ENCODE results near the gene PRKN. TPM values are rescaled to one million over a fixed set of nuclear protein-coding genes. Genes with fewer than 3 reads are reported as not detected.

Gene PRKN
- total RNA-seq, 4 donors from 2014 or later = 5.5 to 17.9 (median 6.8) TPM

DNA sequence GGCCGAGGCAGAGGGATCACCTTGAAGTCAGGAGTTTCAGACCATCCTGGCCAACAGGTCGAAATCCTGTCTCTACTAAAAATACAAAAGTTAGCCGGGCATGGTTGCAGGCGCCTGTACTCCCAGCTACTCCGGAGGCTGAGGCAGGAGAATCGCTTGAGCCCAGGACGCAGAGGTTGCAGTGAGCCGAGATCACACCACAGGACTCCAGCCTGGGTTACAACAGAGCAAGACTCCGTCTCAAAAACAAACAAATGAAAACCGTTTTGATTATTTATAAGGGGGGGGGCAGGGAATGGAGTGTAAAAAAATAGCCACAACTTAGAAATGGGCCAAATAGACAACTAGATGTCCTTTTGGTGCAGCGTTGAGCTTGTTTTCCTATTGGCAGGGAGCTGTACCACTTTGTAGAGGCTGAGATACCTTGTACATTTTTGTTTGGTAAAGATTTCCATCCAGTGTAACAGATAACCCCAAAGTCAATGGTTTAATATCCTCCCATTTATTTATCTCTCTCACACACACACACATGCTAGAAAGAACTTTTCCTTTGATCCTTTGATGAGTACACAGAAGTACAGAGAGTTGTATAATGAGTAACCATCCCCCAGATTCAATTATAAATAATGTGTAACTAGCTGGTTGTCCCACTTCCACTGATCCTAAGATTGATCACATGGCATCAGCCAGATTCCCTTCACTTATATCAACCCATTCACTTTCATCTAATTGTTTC, 477.5 kb downstream of the PRKN start:
- DNase-seq (ENCODE audit: low spot score in 2 of 2) = no peak
- H3K4me1 ChIP-seq = no peaks in the 10 kb centered on the region
- no peak overlapping the region for H3K4me3 ChIP-seq
- no peaks in the 10 kb centered on the region for H3K9me3 ChIP-seq
- H3K36me3 ChIP-seq = peaks cover 0 to 4% (median 0%) of the 10 kb centered on the region in 3 donors
- 84 to 89% methylated on average over 11 of the region's 11 CpGs for WGBS, 2 donors
- H3K27ac ChIP-seq = no peak overlapping the region
- no peak for TF ChIP-seq EP300 (IDR thresholded peaks at IDR 0.05)
- TF ChIP-seq POLR2A (IDR thresholded peaks at IDR 0.05) = no peak
- TF ChIP-seq, protein P1, sequence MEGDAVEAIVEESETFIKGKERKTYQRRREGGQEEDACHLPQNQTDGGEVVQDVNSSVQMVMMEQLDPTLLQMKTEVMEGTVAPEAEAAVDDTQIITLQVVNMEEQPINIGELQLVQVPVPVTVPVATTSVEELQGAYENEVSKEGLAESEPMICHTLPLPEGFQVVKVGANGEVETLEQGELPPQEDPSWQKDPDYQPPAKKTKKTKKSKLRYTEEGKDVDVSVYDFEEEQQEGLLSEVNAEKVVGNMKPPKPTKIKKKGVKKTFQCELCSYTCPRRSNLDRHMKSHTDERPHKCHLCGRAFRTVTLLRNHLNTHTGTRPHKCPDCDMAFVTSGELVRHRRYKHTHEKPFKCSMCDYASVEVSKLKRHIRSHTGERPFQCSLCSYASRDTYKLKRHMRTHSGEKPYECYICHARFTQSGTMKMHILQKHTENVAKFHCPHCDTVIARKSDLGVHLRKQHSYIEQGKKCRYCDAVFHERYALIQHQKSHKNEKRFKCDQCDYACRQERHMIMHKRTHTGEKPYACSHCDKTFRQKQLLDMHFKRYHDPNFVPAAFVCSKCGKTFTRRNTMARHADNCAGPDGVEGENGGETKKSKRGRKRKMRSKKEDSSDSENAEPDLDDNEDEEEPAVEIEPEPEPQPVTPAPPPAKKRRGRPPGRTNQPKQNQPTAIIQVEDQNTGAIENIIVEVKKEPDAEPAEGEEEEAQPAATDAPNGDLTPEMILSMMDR (IDR thresholded peaks at IDR 0.05) = no peak
- H3K27me3 ChIP-seq = no peaks in the 10 kb centered on the region

DNA sequence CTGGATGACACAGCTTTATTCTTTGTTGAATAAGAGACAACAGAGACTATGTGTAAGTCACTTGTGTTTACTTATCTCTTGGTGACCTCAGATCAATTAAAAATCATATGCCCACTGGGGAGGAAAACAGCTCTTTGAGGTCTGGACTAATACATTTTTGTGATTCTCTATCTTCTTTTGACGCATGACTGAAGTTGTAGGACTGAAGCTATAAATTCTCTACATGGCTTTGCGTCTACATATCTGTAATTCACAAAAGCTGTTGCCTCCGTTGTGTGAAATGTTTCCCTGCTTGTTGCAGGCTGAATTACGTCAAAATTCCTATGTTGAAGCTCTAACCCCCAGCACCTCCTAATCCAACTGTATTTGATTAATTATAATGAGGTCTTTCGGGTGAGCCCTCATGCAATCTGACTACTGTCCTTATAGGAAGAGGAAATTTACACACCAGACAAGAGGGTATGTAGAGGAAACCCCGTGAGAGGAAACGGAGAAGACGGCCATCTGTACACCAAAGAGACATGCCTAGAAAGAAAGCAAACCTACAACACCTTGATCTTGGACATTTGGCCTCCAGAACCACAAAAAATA, 481.6 kb downstream of the PRKN start:
- no peaks in the 10 kb centered on the region for H3K4me1 ChIP-seq
- no peak for TF ChIP-seq EP300 (IDR thresholded peaks at IDR 0.05)
- TF ChIP-seq POLR2A (IDR thresholded peaks at IDR 0.05) = no peak
- TF ChIP-seq, protein P1 (IDR thresholded peaks at IDR 0.05) = no peak
- H3K27me3 ChIP-seq = no peaks in the 10 kb centered on the region
- no peak for DNase-seq (ENCODE audit: low spot score in 2 of 2)
- no peak overlapping the region for H3K4me3 ChIP-seq
- H3K36me3 ChIP-seq = peaks cover 0 to 4% (median 0%) of the 10 kb centered on the region in 3 donors
- WGBS, 2 donors = 73 to 87% methylated on average over 8 of the region's 8 CpGs
- H3K9me3 ChIP-seq = no peaks in the 10 kb centered on the region
- H3K27ac ChIP-seq = no peak overlapping the region

DNA sequence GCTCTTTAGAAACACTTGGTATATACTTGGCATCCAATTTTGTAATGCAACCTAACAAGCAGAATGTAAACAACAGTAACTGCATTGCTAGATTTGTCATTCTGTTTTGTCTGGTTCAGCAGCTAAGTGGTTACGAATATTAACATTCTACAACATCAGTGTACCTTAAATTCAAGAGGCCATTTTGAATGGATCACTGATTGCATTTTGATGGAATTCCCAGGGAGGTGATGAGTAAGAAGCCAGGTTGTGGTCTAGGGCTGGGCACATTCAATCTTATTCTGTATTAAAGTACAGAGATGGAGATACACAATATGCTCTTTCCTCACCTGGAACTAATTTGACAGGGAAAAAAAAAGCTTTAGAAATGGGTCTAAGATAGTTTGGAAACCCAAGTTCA, 483.5 kb downstream of the PRKN start:
- 95 to 100% methylated on average over 1 of the region's 1 CpG for WGBS, 2 donors
- Histone ChIP-seq H3K9me3 (no peaks in the 10 kb centered on the region), H3K4me3 (no peak overlapping the region), H3K27me3 (no peaks in the 10 kb centered on the region), H3K36me3 (no peaks in the 10 kb centered on the region), H3K4me1 (no peaks in the 10 kb centered on the region), H3K27ac (no peak overlapping the region)
- TF ChIP-seq, protein P1 (IDR thresholded peaks at IDR 0.05) = no peak
- no peak for TF ChIP-seq EP300 (IDR thresholded peaks at IDR 0.05)
- no peak for TF ChIP-seq POLR2A (IDR thresholded peaks at IDR 0.05)
- DNase-seq (ENCODE audit: low spot score in 2 of 2) = no peak

DNA sequence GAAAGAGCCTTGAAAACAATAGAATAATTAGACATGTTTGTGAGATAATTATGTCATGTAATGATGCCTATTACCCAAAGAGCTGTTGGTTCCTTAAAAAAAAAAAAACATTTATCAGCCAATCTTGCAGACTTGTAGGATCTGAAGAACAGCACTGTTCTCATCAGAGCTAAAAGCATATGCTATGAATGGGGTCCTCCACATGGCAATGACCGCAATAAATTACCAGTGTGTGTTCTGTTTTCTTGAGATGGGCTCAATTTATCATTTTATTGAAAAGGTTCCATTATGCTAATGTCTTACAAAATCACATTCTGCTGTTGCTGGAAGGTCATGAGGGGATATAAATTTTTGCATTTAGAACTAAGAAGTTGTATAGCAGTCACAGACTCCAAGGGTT, 484.7 kb downstream of the PRKN start:
- Histone ChIP-seq H3K27me3 (no peaks in the 10 kb centered on the region), H3K27ac (no peak overlapping the region), H3K4me1 (no peaks in the 10 kb centered on the region), H3K4me3 (no peak overlapping the region), H3K9me3 (no peaks in the 10 kb centered on the region), H3K36me3 (no peaks in the 10 kb centered on the region)
- DNase-seq (ENCODE audit: low spot score in 2 of 2) = no peak
- 76 to 80% methylated on average over 1 of the region's 1 CpG for WGBS, 2 donors
- no peak for TF ChIP-seq POLR2A (IDR thresholded peaks at IDR 0.05)
- TF ChIP-seq, protein P1 (IDR thresholded peaks at IDR 0.05) = no peak
- TF ChIP-seq EP300 (IDR thresholded peaks at IDR 0.05) = no peak

DNA sequence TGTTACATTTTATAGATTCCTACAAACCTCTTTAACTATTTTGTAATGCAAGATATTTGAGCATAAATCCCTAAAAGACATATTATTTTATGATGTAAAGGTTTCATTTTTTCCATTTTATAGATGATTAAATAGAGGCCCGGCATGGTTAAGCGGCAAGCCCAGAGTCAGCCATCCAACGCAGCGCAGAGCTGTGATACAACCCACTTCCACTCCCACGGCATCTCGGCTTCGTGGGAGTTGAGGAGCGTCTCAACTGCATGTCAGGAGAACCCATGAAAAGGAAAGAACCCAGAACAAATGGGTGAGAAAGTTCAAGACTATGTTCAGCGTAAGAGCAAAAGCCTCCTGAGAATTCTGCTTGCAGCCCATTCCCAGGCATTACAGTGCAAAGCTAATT, 488.2 kb downstream of the PRKN start:
- DNase-seq (ENCODE audit: low spot score in 2 of 2) = no peak
- no peak overlapping the region for H3K27ac ChIP-seq
- H3K27me3 ChIP-seq = no peaks in the 10 kb centered on the region
- H3K36me3 ChIP-seq = no peaks in the 10 kb centered on the region
- 91 to 95% methylated on average over 9 of the region's 9 CpGs for WGBS, 2 donors
- no peaks in the 10 kb centered on the region for H3K9me3 ChIP-seq
- no peaks in the 10 kb centered on the region for H3K4me1 ChIP-seq
- TF ChIP-seq EP300 (IDR thresholded peaks at IDR 0.05) = no peak
- TF ChIP-seq, protein P1 (IDR thresholded peaks at IDR 0.05) = no peak
- no peak for TF ChIP-seq POLR2A (IDR thresholded peaks at IDR 0.05)
- no peak overlapping the region for H3K4me3 ChIP-seq

All from tibial nerve (tissue), 4 donors.